HL-60 (cell line): ENCODE measurements around the gene OR2A1.
"Not testable (repeated sequence)": the region's sequence is repeated elsewhere in the genome, so short reads cannot be mapped to it uniquely, and the experiment has no call there.

Experiments
- DNase-seq, 2 experiments: peaks; one replicate each; pipeline ENCODE4 v3.0.0-alpha.2; 2010 to 2020; ENCODE audit warnings: low read depth in 1 of 2, low spot score in 1 of 2
- H3K27ac ChIP-seq: fragments of 250-450 bp; sonication (Bioruptor Pico); replicated peaks from 2 replicates; pipeline ENCODE4 v1.5.1; 2020; ENCODE audit warnings: mild to moderate bottlenecking, moderate library complexity
- H3K27me3 ChIP-seq: fragments of 250-450 bp; sonication (Bioruptor Pico); 2 replicates; pipeline ENCODE4 v1.5.1; 2021; ENCODE audit warnings: mild to moderate bottlenecking, moderate library complexity; ENCODE audit not compliant: insufficient read depth, poor library complexity, severe bottlenecking
- H3K4me3 ChIP-seq: replicated peaks from 2 replicates; pipeline ENCODE4 v1.5.1; 2011; ENCODE audit warnings: mild to moderate bottlenecking, control low read depth, low read length; ENCODE audit not compliant: insufficient read depth
- long read RNA-seq: library from polyadenylated mRNA; unstranded; transcript quantifications from one replicate; pipeline ENCODE4 v2.0.0, GENCODE V29; 2020

The OR2A1 gene
- long read RNA-seq: 0 reads

DNA sequence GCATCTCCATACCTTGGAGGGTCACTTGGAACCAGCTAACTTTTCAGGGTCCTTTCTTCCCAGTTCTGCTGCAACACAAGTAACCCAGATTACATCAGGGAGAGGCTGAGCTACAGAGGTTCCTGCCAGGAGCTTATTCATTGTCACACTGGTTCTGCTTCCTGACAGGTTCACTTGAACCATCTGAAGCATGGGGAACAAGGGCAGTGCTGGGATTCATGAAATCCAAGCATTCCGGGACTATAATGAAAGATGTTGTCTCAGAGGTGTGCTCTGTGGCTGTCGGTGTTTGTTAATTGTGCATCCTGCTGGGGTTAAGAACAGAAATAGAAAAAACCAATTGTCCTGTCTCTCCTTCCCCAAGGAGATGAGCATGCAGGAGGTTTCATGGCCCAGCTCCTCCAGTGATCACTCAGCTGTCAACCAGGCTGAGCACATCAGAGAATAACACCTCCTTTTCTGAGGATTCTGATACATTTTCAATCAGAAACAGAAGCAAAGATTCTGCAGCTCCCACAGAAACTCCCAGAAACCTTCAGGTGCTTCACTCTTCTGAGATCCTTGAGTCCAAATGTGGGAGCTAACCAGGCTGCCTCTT lies at the start of gene OR2A1:
TSS of gene OR2A1 (plus strand) at position 548 of the 598 bp plus-strand sequence. CDS start 5,706 bp downstream, outside the sequence.
- H3K27me3 ChIP-seq, DNase-seq, H3K27ac ChIP-seq, H3K4me3 ChIP-seq: not testable (repeated sequence)

DNA sequence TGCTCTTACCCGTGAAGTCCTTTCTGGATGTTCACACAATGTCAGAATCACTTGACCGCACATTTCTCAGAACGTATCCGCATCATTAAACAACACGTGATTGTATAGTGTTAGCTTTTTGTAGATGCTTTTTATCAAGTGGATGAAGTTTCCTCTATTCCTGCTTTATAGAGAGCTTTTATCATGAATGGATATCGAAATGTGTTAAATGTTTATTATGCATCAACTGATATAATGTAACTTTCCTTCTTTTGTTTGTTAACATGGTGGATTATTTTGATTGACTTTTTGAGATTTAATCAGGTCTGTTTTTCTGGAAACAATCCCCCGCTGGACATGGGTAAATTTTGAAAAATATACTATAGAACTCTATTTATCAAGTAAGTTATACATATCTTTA lies 47.5 kb upstream of the OR2A1 start, which contains the start of gene OR2A7:
TSS of gene OR2A7 (minus strand) at position 101 of the 400 bp plus-strand sequence. CDS start 5,164 bp downstream, outside the sequence.
- not testable (repeated sequence) for H3K4me3 ChIP-seq, H3K27ac ChIP-seq, DNase-seq, H3K27me3 ChIP-seq

GRCh38 chr7:144269188-144269587 lies 43.0 kb upstream of the OR2A1 start, which contains the start of gene CTAGE8:
Gene CTAGE8 (minus strand): TSS chr7:144269288. CDS start chr7:144269250, 38 bp downstream.
- not testable (repeated sequence) for H3K27me3 ChIP-seq, H3K27ac ChIP-seq, H3K4me3 ChIP-seq, DNase-seq

- not testable (repeated sequence) for H3K27me3 ChIP-seq, H3K27ac ChIP-seq, DNase-seq, H3K4me3 ChIP-seq
Measured at GRCh38 chr7:144275281-144275680, 36.9 kb upstream of the OR2A1 start.

- not testable (repeated sequence) for H3K27me3 ChIP-seq, H3K27ac ChIP-seq, DNase-seq, H3K4me3 ChIP-seq
Measured at GRCh38 chr7:144280010-144280409, 32.2 kb upstream of the OR2A1 start.

- not testable (repeated sequence) for DNase-seq
Measured at GRCh38 chr7:144281981-144282380, 30.2 kb upstream of the OR2A1 start.

GRCh38 chr7:144282490-144282889 lies 29.7 kb upstream of the OR2A1 start:
- DNase-seq, H3K4me3 ChIP-seq, H3K27ac ChIP-seq, H3K27me3 ChIP-seq: not testable (repeated sequence)

More at GRCh38 chr7:144281981-144282380, 30.2 kb upstream of the OR2A1 start:
- H3K4me3 ChIP-seq, H3K27ac ChIP-seq, H3K27me3 ChIP-seq: not testable (repeated sequence)

DNA sequence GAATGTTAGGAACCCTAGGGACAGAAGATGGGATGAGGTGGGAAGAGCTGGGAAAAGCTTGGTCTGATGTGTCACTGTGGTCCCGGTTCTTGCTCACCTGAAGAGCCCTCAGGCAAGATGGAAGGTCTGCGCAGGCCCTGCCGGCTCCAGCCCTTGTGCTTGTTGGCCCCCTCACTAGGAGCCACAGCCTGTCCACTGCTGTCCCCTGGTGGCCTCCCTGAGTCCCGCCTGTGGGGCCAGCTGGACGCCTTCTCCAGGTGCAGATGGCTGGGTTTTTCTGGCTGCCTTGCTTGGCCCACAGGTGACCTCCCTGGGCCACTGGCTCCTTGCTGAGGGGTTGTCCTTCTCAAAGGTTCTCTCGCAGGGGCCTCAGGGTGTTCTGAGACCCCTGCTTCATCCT lies 28.5 kb upstream of the OR2A1 start:
- not testable (repeated sequence) for H3K27ac ChIP-seq, DNase-seq, H3K4me3 ChIP-seq, H3K27me3 ChIP-seq

DNA sequence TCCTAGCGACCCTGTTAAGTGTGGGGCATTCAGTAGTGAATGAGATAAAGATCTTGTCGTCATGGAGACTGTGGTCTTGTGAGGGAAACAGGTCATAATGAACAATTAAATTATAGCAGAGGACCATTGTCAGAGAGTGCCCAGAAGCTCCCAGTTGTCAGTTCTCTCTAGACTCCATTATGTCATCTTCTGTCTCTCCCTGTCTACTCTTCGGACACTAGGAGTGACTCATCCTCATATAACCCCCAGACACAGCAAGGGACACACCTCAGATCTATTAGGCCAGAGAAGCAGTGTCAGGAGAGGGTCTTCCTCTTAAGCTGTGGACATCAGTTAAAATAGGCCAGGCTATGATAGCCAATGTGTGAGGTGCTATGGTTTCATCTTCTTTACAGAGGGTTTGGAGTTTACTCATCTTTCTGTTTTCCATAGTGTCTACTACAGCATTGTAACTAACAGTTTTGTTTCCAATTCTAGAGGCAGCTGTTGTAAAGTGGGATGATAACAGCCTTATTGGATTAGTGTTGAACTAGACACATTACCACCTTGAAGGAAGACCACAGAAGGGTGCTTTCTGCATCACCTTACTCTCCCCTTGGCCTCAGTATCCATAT lies 24.9 kb upstream of the OR2A1 start:
- not testable (repeated sequence) for DNase-seq, H3K4me3 ChIP-seq, H3K27me3 ChIP-seq, H3K27ac ChIP-seq

GRCh38 chr7:144291607-144292006 lies 20.6 kb upstream of the OR2A1 start:
- not testable (repeated sequence) for DNase-seq, H3K4me3 ChIP-seq, H3K27ac ChIP-seq, H3K27me3 ChIP-seq

DNA sequence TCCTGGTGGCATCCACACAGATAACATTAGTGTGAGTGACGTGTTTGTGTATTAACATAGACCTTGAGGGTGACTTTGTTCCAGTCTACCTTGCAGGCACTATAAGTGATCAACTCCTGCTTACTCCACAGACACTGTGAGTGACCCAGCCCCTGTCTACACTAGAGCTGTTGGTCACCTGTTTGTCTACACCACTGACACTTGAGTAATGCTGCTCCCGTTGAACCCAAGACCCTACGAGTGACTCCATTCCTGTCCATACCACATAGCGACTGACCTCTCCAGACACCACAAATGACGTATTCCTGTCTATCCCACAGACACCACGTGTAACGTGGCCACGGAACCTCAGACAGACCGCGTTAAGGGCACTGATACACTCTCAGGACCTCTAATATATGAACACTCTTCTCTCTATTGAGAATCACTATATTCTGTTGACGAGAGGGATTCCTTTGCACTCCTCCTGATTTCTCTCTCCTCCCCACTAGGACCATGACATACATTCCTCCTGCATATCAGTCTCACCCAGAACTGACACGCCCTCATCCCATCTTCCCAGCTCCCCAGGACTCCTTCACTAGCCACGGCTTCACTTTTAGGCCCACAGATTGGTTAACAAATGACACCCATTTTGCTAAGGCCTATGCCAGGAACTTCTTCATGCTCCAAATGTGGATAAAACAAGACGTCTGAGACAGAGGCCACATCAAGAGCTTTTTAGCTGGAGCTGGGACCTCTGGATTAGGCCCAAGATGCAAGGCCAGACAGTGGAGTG lies 19.6 kb upstream of the OR2A1 start:
- not testable (repeated sequence) for H3K4me3 ChIP-seq, H3K27ac ChIP-seq, H3K27me3 ChIP-seq, DNase-seq

DNA sequence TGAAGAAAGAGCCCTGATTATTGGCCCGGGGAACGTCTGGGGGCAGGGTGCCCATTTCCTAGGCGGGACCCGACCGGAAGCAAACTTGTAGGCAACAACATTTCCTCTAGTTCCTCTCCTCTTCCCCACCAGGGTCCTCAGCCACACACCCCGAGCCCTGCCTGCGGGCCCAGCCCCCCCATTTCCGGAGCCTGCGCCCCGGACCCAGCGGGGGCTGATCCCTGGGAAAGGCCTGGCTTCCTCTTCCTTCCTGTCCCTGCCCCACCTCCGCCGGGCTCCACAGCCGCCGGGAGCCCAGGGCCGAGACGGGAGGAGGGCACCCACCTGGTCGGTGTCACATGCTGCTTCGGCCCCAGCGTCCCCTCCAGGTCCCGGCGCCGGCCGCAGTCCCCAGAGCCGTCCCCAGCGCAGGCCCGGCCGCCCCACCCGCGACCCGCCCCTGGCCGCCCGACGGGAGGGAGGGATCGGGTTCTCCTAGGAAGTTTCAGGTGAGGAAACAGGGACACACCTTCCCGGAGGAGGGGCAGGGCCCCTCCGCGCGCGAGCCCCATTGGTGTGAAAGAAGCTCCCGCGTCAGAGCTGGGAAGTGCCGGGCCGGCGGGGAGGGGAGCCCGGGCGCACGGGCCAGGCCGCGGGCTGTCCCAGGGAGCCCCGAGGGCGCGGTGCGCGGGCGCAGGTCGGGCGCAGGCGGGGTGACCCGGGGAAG lies 18.3 kb upstream of the OR2A1 start:
- H3K27me3 ChIP-seq, H3K4me3 ChIP-seq, H3K27ac ChIP-seq, DNase-seq: not testable (repeated sequence)

- DNase-seq, H3K4me3 ChIP-seq, H3K27me3 ChIP-seq, H3K27ac ChIP-seq: not testable (repeated sequence)
Measured at GRCh38 chr7:144302578-144303303, 9.5 kb upstream of the OR2A1 start.

GRCh38 chr7:144303607-144304006 lies 8.6 kb upstream of the OR2A1 start:
- H3K27ac ChIP-seq, H3K27me3 ChIP-seq, DNase-seq, H3K4me3 ChIP-seq: not testable (repeated sequence)
